DOHH2 (cell line): Measurements from ENCODE around the gene C16orf78.

Source experiments
- H3F3A ChIP-seq: fragments of 200-600 bp; sonication (generic), shearing (Covaris generic); 2 replicates; pipeline ENCODE4 v1.6.0; 2016; ENCODE audit warnings: antibody characterized with exemption, mild to moderate bottlenecking; ENCODE audit not compliant: control insufficient read depth, insufficient read depth
- H3K27ac ChIP-seq: fragments of 200-600 bp; sonication (generic); 2 replicates; pipeline ENCODE4 v1.5.1; 2014; ENCODE audit warnings: low read depth, mild to moderate bottlenecking, low read length, moderate library complexity
- H3K27me3 ChIP-seq: fragments of 200-600 bp; sonication (generic); 2 replicates; pipeline ENCODE4 v1.6.1; 2014; ENCODE audit warnings: mild to moderate bottlenecking, low read length, mixed read lengths; ENCODE audit not compliant: control insufficient read depth
- H3K36me3 ChIP-seq: fragments of 200-600 bp; sonication (generic); 2 replicates; pipeline ENCODE4 v1.6.1; 2014; ENCODE audit warnings: mild to moderate bottlenecking, low read length, moderate library complexity, mixed read lengths; ENCODE audit not compliant: control insufficient read depth
- H3K4me1 ChIP-seq: fragments of 200-600 bp; sonication (generic); 2 replicates; pipeline ENCODE4 v1.6.1; 2014; ENCODE audit warnings: mild to moderate bottlenecking, low read length, mixed read lengths; ENCODE audit not compliant: control insufficient read depth
- H3K4me2 ChIP-seq: fragments of 200-600 bp; sonication (generic); 2 replicates; pipeline ENCODE4 v1.6.0; 2014; ENCODE audit warnings: mild to moderate bottlenecking, low read length, moderate library complexity
- H3K4me3 ChIP-seq: fragments of 200-600 bp; sonication (generic); 2 replicates; pipeline ENCODE4 v1.5.1; 2014; ENCODE audit warnings: mild to moderate bottlenecking, low read length, mixed read lengths
- H3K79me2 ChIP-seq: fragments of 200-600 bp; sonication (generic); 2 replicates; pipeline ENCODE4 v1.6.1; 2014; ENCODE audit warnings: mild to moderate bottlenecking, low read length, mixed read lengths; ENCODE audit not compliant: control insufficient read depth
- H3K9me2 ChIP-seq: fragments of 200-600 bp; sonication (generic); replicated peaks from 2 replicates; pipeline ENCODE4 v1.6.1; 2014; ENCODE audit warnings: mild to moderate bottlenecking, low read length, mixed read lengths; ENCODE audit not compliant: control insufficient read depth
- H3K9me3 ChIP-seq: fragments of 200-600 bp; sonication (generic); 2 replicates; pipeline ENCODE4 v1.6.1; 2014; ENCODE audit warnings: antibody characterized with exemption, low read length, mixed read lengths; ENCODE audit not compliant: control insufficient read depth, insufficient read depth
- H4K20me1 ChIP-seq: fragments of 200-600 bp; sonication (generic); 2 replicates; pipeline ENCODE4 v1.6.0; 2014; ENCODE audit warnings: low read depth, mild to moderate bottlenecking, antibody characterized with exemption, low read length, moderate library complexity; ENCODE audit not compliant: control insufficient read depth, insufficient read depth
- CTCF ChIP-seq: fragments of 200-600 bp; sonication (generic); IDR thresholded peaks from one replicate; pipeline ENCODE4 v1.5.1; 2014; ENCODE audit warnings: antibody characterized with exemption, mild to moderate bottlenecking, low read depth, low read length; ENCODE audit not compliant: poor library complexity, severe bottlenecking
- EZH2phosphoT487 ChIP-seq: fragments of 200-600 bp; sonication (generic); IDR thresholded peaks from 2 replicates; pipeline ENCODE4 v1.6.1; 2017; ENCODE audit warnings: borderline replicate concordance, mild to moderate bottlenecking, antibody characterized with exemption, low read length, moderate library complexity, mixed read lengths

C16orf78 gene

GRCh38 chr16:49340466-49340865 is 33.1 kb upstream of the C16orf78 start:
- no peak overlapping the region for H3K4me2 ChIP-seq
- H3K79me2 ChIP-seq = no peaks in the 10 kb centered on the region
- H3K9me2 ChIP-seq = no peaks in the 10 kb centered on the region
- peaks cover 6% of the 10 kb centered on the region; the same call in 1 of the 2 replicates for H3K4me1 ChIP-seq
- H3K27me3 ChIP-seq = no peaks in the 10 kb centered on the region
- H4K20me1 ChIP-seq = no peaks in the 10 kb centered on the region
- no peaks in the 10 kb centered on the region for H3K9me3 ChIP-seq
- H3K4me3 ChIP-seq = no peak overlapping the region
- H3K27ac ChIP-seq = no peak overlapping the region
- TF ChIP-seq CTCF = no peak
- no peak for TF ChIP-seq EZH2phosphoT487
- H3F3A ChIP-seq = no peaks in the 10 kb centered on the region
- no peaks in the 10 kb centered on the region for H3K36me3 ChIP-seq

- H4K20me1 ChIP-seq = no peaks in the 10 kb centered on the region
- TF ChIP-seq EZH2phosphoT487 = no peak
- TF ChIP-seq CTCF = no peak
These were observed 31.9 kb upstream of the C16orf78 start for GRCh38 chr16:49341706-49342105.

GRCh38 chr16:49342336-49343265 is 31.0 kb upstream of the C16orf78 start:
- Histone ChIP-seq H3K27ac (no peak overlapping the region), H3K79me2 (no peaks in the 10 kb centered on the region), H3K9me3 (no peaks in the 10 kb centered on the region), H3K9me2 (no peaks in the 10 kb centered on the region), H4K20me1 (no peaks in the 10 kb centered on the region), H3K4me3 (no peak overlapping the region), H3F3A (no peaks in the 10 kb centered on the region), H3K4me1 (peaks cover 6% of the 10 kb centered on the region; the same call in 1 of the 2 replicates), H3K4me2 (no peak overlapping the region), H3K36me3 (no peaks in the 10 kb centered on the region), H3K27me3 (no peaks in the 10 kb centered on the region)
- no peak for TF ChIP-seq EZH2phosphoT487

More at GRCh38 chr16:49341706-49342105, 31.9 kb upstream of the C16orf78 start:
- Histone ChIP-seq H3K4me2 (no peak overlapping the region), H3K9me2 (no peaks in the 10 kb centered on the region), H3F3A (no peaks in the 10 kb centered on the region), H3K4me3 (no peak overlapping the region), H3K27me3 (no peaks in the 10 kb centered on the region), H3K4me1 (peaks cover 6% of the 10 kb centered on the region; the same call in 1 of the 2 replicates), H3K27ac (no peak overlapping the region), H3K36me3 (no peaks in the 10 kb centered on the region), H3K9me3 (no peaks in the 10 kb centered on the region), H3K79me2 (no peaks in the 10 kb centered on the region)

- H3K4me2 ChIP-seq = no peak overlapping the region
These were observed 30.3 kb upstream of the C16orf78 start for GRCh38 chr16:49343291-49343690.

More at GRCh38 chr16:49343291-49343690, 30.3 kb upstream of the C16orf78 start:
- Histone ChIP-seq H3K4me1 (peaks cover 6% of the 10 kb centered on the region; the same call in 1 of the 2 replicates), H4K20me1 (no peaks in the 10 kb centered on the region), H3K79me2 (no peaks in the 10 kb centered on the region), H3K9me2 (no peaks in the 10 kb centered on the region), H3F3A (no peaks in the 10 kb centered on the region), H3K9me3 (no peaks in the 10 kb centered on the region), H3K27me3 (no peaks in the 10 kb centered on the region), H3K27ac (no peak overlapping the region), H3K36me3 (no peaks in the 10 kb centered on the region), H3K4me3 (no peak overlapping the region)
- TF ChIP-seq EZH2phosphoT487 (no peak), CTCF (no peak)
